Amygdala (tissue), 56 donors: ENCODE results near the gene CDC42EP4.

Experiments
- DNase-seq, 56 donors: peaks; one replicate each; lab custom pipeline; 2025; lab: John Stamatoyannopoulos, UW

CDC42EP4 gene

GRCh38 chr17:73304971-73305812 is 6.6 kb downstream of the CDC42EP4 start:
- DNase-seq, result peak in 7 of 56 donors; percentile 17 to 43 (median 27)

GRCh38 chr17:73304438-73304837 is 7.4 kb downstream of the CDC42EP4 start:
- DNase-seq, result no peak

- no peak for DNase-seq
These were observed 9.6 kb downstream of the CDC42EP4 start for GRCh38 chr17:73302189-73302588.

- no peak for DNase-seq
These were observed 10.4 kb downstream of the CDC42EP4 start for GRCh38 chr17:73301369-73301768.

- DNase-seq, result no peak
These were observed 11.4 kb downstream of the CDC42EP4 start for GRCh38 chr17:73300392-73300791.

- no peak for DNase-seq
These were observed 13.6 kb downstream of the CDC42EP4 start for GRCh38 chr17:73297934-73298861.

GRCh38 chr17:73293480-73293911 is 18.3 kb downstream of the CDC42EP4 start:
- peak in 8 of 56 donors; percentile 22 to 51 (median 28) for DNase-seq

GRCh38 chr17:73293031-73293430 is 18.8 kb downstream of the CDC42EP4 start:
- no peak for DNase-seq

GRCh38 chr17:73292031-73292531 is 19.7 kb downstream of the CDC42EP4 start:
- DNase-seq, result peak in 33 of 56 donors; percentile 19 to 82 (median 45)

GRCh38 chr17:73291260-73291801 is 20.5 kb downstream of the CDC42EP4 start:
- DNase-seq, result peak in 1 of 56 donors; percentile 27

GRCh38 chr17:73290399-73291259 is 21.2 kb downstream of the CDC42EP4 start:
- DNase-seq, result no peak

- DNase-seq, result no peak
These were observed 22.1 kb downstream of the CDC42EP4 start for GRCh38 chr17:73289549-73290254.

GRCh38 chr17:73288534-73289302 is 23.1 kb downstream of the CDC42EP4 start:
- no peak for DNase-seq

GRCh38 chr17:73286863-73287296 is 24.9 kb downstream of the CDC42EP4 start:
- DNase-seq, result no peak

- no peak for DNase-seq
These were observed 25.6 kb downstream of the CDC42EP4 start for GRCh38 chr17:73285916-73286862.

- DNase-seq, result no peak
These were observed 26.2 kb downstream of the CDC42EP4 start for GRCh38 chr17:73285603-73285908.

- DNase-seq, result no peak
These were observed 26.7 kb downstream of the CDC42EP4 start for GRCh38 chr17:73284906-73285602.
